ENCODE results near the gene TRPV4.

- TF ChIP-seq CTCF (conservative IDR thresholded peaks at IDR 0.05 in 1 of 2, IDR thresholded peaks at IDR 0.05 in 1 of 2; ENCODE audit: extremely low read depth in 1 of 2, insufficient read depth in 1 of 2, low read depth in 1 of 2, low read length in 2 of 2) (no peak), EZH2 (IDR thresholded peaks at IDR 0.05; ENCODE audit: borderline replicate concordance, low read length) (no peak)
Measured at GRCh38 chr12:109756457-109756856, 76.7 kb downstream of the TRPV4 start.

Data from mammary epithelial cell (primary cell).